Stimulated activated CD8-positive, alpha-beta memory T cell treated with anti-CD3 and anti-CD28 coated beads, Interleukin-4, amount 100 ng/mL, for 48 hours (primary cell): ENCODE data around the gene MYL3.

Source experiments
- DNase-seq: peaks from one replicate; pipeline ENCODE4 v3.0.0-alpha.2; 2020

The MYL3 gene

GRCh38 chr3:46882377-46883053, 19.3 kb upstream of the MYL3 start:
- no peak for DNase-seq

GRCh38 chr3:46881596-46882376, 18.5 kb upstream of the MYL3 start:
- peak; percentile 42 for DNase-seq

- no peak for DNase-seq
Observed at GRCh38 chr3:46880884-46881595, 17.8 kb upstream of the MYL3 start.

GRCh38 chr3:46878781-46879436, 15.7 kb upstream of the MYL3 start:
- DNase-seq: no peak

GRCh38 chr3:46877406-46878125, 14.3 kb upstream of the MYL3 start, which contains the start of gene PTH1R:
PTH1R (plus strand) TSS chr3:46877721; CDS start chr3:46883560, 5,839 bp downstream.
- DNase-seq: no peak

- no peak for DNase-seq
Observed at GRCh38 chr3:46876313-46877300, 13.4 kb upstream of the MYL3 start.

GRCh38 chr3:46875560-46875959, 12.3 kb upstream of the MYL3 start:
- no peak for DNase-seq

- no peak for DNase-seq
Observed at GRCh38 chr3:46874430-46874829, 11.2 kb upstream of the MYL3 start.

- no peak for DNase-seq
Observed at GRCh38 chr3:46873521-46873920, 10.3 kb upstream of the MYL3 start.

- no peak for DNase-seq
Observed at GRCh38 chr3:46871222-46871621, 8.0 kb upstream of the MYL3 start.

GRCh38 chr3:46870651-46871050, 7.4 kb upstream of the MYL3 start:
- no peak for DNase-seq

- no peak for DNase-seq
Observed at GRCh38 chr3:46869440-46869839, 6.2 kb upstream of the MYL3 start.

GRCh38 chr3:46868948-46869347, 5.7 kb upstream of the MYL3 start:
- DNase-seq: no peak

- DNase-seq: no peak
Observed at GRCh38 chr3:46868287-46868686, 5.0 kb upstream of the MYL3 start.

GRCh38 chr3:46867550-46867898, 4.3 kb upstream of the MYL3 start:
- no peak for DNase-seq

- DNase-seq: peak; percentile 96
Observed at GRCh38 chr3:46866720-46867549, 3.7 kb upstream of the MYL3 start.

- DNase-seq: no peak
Observed at GRCh38 chr3:46866032-46866595, 2.9 kb upstream of the MYL3 start.

- no peak for DNase-seq
Observed at GRCh38 chr3:46865546-46865945, 2.3 kb upstream of the MYL3 start.

- DNase-seq: no peak
Observed at GRCh38 chr3:46865031-46865507, 1.8 kb upstream of the MYL3 start.
